NCI-H2107 treated with DMSO at 0.1 percent for 48 hours (cell line): ENCODE measurements around the gene PTPRN.

ENCODE experiments used
- DNase-seq: peaks from one replicate; lab custom pipeline; 2025; ENCODE audit not compliant: unreplicated experiment; lab: John Stamatoyannopoulos, UW

Gene PTPRN

GRCh38 chr2:219245899-219246230, 63.3 kb downstream of the PTPRN start:
- DNase-seq, result no peak

GRCh38 chr2:219245148-219245898, 63.9 kb downstream of the PTPRN start, which contains the start of the genes GLB1L and STK16:
Gene GLB1L (minus strand): TSS chr2:219245444. CDS start chr2:219243573, 1,871 bp downstream.
Gene STK16 (plus strand): TSS chr2:219245479. CDS start chr2:219246000, 521 bp downstream.
- peak; percentile 16 for DNase-seq

- DNase-seq, result no peak
Observed at GRCh38 chr2:219244789-219245147, 64.4 kb downstream of the PTPRN start.

- DNase-seq, result no peak
Observed at GRCh38 chr2:219243291-219243761, 65.9 kb downstream of the PTPRN start.
